GM18508 (cell line): ENCODE measurements around the gene DNAH5.
"Not testable (repeated sequence)": the region's sequence is repeated elsewhere in the genome, so short reads cannot be mapped to it uniquely, and the experiment has no call there.

Experiments used
- ATAC-seq: cut with Tn5 transposase; IDR thresholded peaks from one replicate; pipeline ENCODE4 v1.9.1; 2021; ENCODE audit warnings: moderate number of reproducible peaks; ENCODE audit not compliant: insufficient read depth, unreplicated experiment

The DNAH5 gene

GRCh38 chr5:13843175-13843846 lies 101.2 kb downstream of the DNAH5 start:
- ATAC-seq = no peak

GRCh38 chr5:13833440-13833839 lies 111.0 kb downstream of the DNAH5 start:
- no peak for ATAC-seq

GRCh38 chr5:13831351-13831750 lies 113.1 kb downstream of the DNAH5 start:
- no peak for ATAC-seq

- no peak for ATAC-seq
These were observed 114.0 kb downstream of the DNAH5 start for GRCh38 chr5:13830536-13830935.

GRCh38 chr5:13821366-13821765 lies 123.1 kb downstream of the DNAH5 start:
- no peak for ATAC-seq

- ATAC-seq = no peak
These were observed 128.4 kb downstream of the DNAH5 start for GRCh38 chr5:13816126-13816525.

- ATAC-seq = no peak
These were observed 130.2 kb downstream of the DNAH5 start for GRCh38 chr5:13814301-13814700.

GRCh38 chr5:13809921-13810320 lies 134.6 kb downstream of the DNAH5 start:
- no peak for ATAC-seq

- ATAC-seq = no peak
These were observed 140.2 kb downstream of the DNAH5 start for GRCh38 chr5:13804336-13804735.

GRCh38 chr5:13798569-13798968 lies 145.9 kb downstream of the DNAH5 start:
- not testable (repeated sequence) for ATAC-seq

- ATAC-seq = no peak
These were observed 158.6 kb downstream of the DNAH5 start for GRCh38 chr5:13785781-13786415.

GRCh38 chr5:13783726-13784125 lies 160.8 kb downstream of the DNAH5 start:
- ATAC-seq = no peak

- ATAC-seq = no peak
These were observed 164.4 kb downstream of the DNAH5 start for GRCh38 chr5:13780081-13780480.

- ATAC-seq = no peak
These were observed 170.8 kb downstream of the DNAH5 start for GRCh38 chr5:13773649-13774048.

- ATAC-seq = no peak
These were observed 173.4 kb downstream of the DNAH5 start for GRCh38 chr5:13771011-13771571.

GRCh38 chr5:13766236-13766635 lies 178.3 kb downstream of the DNAH5 start:
- ATAC-seq = no peak

GRCh38 chr5:13763719-13764118 lies 180.8 kb downstream of the DNAH5 start:
- ATAC-seq = no peak

- no peak for ATAC-seq
These were observed 194.7 kb downstream of the DNAH5 start for GRCh38 chr5:13749766-13750165.

- ATAC-seq = no peak
These were observed 198.5 kb downstream of the DNAH5 start for GRCh38 chr5:13746026-13746425.

- ATAC-seq = no peak
These were observed 199.0 kb downstream of the DNAH5 start for GRCh38 chr5:13745508-13745907.

- no peak for ATAC-seq
These were observed 204.0 kb downstream of the DNAH5 start for GRCh38 chr5:13740471-13740870.

- no peak for ATAC-seq
These were observed 205.0 kb downstream of the DNAH5 start for GRCh38 chr5:13739479-13739878.
